ENCODE results near the gene POTEM.
"Not testable (repeated sequence)": the region's sequence is repeated elsewhere in the genome, so short reads cannot be mapped to it uniquely, and the experiment has no call there.

- not testable (repeated sequence) for TF ChIP-seq CTCF (IDR thresholded peaks at IDR 0.05; ENCODE audit: insufficient read depth, low read depth, low read length); EZH2 (IDR thresholded peaks at IDR 0.05; ENCODE audit: insufficient read depth, low read length)
Measured at GRCh38 chr14:18921055-18921701, 46.1 kb upstream of the POTEM start.
